HuH-7 (cell line): ENCODE measurements around the gene CCDC13.

ENCODE experiments used
- DNase-seq: peaks from one replicate; pipeline ENCODE4 v3.0.0; 2011; ENCODE audit warnings: low spot score

Gene CCDC13

DNA sequence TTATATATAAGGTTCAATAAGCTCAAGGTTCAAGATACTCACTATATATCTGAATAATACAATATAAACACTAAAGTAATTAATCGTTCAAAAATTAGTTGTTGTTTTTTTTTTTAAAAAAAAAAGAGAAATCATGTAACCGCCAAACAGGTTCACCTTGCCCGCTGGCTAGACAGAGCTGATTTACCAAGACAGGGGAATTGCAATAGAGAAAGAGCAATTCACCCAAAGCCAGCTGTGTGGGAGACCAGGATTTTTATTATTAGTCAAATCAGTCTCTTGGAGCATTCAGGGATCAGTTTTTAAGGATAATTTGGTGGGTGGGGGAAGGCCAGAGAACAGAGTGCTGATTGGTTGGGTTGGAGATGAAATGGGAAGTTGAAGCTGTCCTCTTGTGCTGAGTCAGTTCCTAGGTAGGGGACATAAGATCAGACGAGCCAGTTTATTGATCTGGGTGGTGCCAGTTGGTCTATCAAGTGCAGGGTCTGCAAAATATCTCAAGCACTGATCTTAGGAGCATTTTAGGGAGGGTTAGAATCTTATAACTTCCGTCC is 23.4 kb upstream of the CCDC13 start:
- no peak for DNase-seq

DNA sequence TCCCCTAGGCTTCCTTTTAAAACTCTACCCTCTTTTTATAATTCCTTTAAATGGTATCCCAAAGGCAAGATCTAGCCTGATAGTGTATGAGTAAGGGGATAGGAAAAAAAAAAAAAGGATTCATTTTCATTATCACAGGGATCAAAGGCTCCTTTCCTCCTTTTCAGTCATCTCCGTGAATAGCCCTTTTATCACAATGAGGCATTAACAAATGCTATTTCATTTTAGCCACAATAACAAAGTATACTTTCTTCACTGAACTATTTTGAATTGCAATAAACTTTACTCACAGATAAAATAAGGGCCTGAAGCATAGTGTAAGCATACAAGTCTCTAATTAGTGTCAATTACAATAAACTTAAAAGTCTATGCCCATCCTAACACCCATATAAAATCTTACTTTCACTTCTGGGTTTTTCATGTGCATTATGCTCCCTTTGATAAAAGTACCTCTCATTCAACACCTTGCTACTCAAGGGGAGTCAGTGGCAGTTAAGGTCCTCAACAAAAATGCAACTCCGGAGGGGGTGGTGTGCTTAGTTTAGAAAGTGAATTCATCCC is 22.6 kb upstream of the CCDC13 start:
- DNase-seq: no peak

DNA sequence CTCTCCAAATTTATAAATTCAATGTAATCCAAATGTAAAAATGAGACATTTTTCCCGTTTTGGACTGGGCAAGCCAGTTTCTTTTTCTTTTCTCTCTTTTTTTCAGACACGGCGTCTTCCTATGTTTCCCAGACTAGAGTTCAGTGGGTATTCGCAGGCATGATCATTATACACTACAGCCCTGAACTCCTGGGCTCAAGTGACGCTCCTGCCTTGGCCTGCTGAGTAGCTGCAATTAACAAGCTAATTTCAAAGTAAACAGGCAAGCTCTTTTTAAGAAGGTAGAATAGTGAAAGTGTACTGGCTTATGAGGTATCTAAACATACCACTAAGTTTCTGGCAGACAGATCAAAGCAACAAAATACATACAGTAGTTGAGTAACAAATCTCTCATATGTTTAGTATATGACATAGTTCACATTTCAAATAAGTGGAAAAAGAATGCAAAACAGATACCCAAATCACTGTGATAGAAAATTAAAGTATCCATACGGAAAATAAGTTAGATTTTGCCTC is 17.7 kb upstream of the CCDC13 start:
- no peak for DNase-seq

DNA sequence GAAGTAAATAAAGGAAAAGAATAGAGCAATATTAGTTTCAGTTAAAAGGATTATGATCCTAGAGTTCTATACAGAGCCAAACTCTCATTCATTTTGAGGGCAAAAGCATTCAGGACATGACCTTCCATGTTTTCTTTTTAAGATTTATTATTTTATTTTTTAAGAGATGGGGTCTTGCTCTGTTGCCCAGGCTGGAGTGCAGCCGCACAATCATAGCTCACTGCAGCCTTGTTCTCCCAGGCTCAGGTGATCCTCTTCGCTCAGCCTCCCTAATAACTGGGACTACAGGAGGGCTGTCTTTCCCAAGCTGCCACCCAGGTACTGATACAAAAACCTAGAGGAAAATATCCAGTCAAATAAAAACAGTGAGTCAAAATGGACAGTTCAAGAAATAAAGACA is 13.6 kb upstream of the CCDC13 start:
- no peak for DNase-seq

DNA sequence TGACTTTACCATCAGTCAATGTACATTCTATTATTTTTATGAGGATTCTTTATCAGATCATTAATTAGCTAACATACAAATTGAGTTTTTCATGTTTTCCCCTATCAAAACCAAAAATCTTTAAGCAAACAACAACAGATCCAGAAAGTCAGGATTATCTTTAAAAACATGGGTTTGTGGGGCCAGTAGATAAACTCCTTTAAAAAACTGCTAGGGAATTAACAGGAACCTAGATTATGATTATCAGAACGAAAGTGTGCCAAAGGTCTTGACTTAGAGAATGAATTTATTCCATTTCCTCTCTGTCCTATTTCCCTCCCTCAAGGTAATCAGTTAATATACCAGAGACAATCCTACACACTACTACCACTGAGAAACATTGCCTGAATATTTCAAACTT is 13.2 kb upstream of the CCDC13 start:
- no peak for DNase-seq

DNA sequence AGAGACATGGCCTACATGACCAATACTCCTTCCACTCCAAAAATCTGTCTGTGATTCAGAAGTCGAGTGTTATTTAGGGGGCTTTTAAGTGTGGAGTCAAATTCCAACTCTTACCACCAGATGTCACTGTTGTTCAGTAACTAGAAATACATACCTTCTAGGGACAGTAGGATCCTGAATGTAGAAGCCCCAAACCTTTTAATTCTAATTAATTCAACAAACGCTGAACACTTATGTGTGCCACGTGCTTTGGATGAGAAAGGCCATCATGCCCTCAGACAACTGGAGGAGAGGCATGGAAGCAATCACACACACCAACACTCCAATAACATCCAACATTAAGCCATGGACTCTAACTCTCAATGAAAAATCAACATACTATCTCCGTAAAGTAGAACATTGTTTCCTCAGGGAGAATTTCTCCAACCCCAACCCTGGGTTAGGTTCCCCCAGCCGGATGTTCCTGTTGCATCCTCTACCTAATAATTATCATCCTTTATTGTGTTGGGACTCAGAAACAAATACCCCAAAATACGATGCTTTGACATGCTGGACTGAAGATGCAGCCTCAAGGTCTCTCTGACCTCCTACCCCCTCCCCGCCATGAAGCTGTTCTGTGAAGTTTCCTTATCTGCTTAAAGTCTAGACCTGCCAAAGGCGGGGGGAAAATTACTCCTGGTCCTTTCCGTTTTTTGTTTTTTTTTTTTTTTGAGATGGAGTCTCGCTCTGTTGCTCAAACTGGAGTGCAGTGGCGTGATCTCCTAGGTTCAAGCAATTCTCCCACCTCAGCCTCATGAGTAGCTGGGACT is 8.0 kb upstream of the CCDC13 start:
- DNase-seq: peak; percentile 85

DNA sequence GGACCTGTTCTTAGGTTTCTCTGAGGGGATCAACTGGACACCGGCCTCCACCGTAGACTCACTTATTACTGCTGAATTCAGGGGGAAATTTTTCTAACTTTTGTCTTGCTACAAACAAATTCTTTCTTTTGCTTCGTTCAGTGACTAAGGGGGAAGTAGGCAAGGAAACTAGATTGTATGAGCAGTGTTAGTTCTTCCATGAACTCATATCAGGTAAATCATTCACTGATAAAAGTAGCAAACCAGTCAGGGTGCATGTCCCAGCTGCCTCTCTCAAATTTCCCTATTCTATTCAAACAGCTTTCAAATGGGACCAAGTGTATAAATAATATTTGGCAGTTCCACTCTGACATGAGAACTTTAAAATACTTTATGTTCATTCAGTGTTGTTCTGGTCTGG is 7.3 kb upstream of the CCDC13 start:
- no peak for DNase-seq

DNA sequence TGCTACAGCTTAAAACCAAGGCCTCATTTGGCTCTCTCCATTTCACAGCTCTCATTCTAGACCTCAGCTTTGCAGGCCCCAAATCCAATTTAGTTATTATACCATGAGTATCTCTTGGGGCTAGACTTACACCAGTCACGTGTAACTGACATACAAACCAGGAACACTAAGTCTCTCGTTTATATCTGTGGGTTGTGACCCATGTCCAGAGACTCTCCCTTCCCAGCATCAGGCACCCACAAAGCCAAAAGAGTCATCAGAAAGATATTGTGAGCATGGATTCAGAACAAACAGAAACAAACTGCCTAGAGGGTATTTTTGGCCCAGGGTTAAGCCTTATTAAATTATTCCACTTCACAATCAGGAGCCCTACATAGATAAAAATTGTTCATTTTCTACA is 5.6 kb upstream of the CCDC13 start:
- DNase-seq: no peak

DNA sequence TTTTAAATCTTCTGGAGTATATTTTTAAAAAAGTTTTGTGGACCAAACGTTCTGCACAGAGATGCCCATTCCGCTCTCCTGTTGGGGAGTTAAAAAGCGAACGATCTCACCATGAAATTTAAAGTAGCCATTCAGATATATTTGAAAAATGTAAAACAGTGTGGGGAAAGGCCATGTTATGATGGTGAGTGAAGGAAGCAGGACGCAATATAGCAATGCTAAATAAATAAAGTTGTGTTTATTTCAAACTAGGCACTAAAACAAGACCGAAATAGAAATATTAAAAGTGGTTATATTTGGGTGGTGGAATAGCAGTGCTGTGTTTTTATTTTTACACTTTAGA is 327 bp upstream of the CCDC13 start:
- DNase-seq: no peak

DNA sequence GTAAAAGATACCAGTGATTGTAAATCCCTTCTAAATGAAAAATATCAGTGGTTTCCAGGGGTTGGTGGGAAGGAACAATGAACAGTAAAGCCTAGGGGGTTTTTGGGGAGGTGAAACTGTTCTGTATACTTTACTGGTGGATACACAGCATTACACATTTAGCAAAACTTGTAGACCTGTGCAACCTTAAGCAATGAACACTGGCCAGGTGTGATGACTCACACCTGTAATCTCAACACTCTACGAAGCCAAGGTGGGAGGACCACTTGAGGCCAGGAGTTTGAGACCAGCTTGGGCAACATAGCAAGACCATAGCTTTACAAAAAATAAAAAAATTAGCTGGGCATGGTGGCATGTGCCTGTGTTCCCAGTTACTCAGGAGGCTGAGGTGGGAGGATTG is 1.8 kb downstream of the CCDC13 start:
- no peak for DNase-seq

DNA sequence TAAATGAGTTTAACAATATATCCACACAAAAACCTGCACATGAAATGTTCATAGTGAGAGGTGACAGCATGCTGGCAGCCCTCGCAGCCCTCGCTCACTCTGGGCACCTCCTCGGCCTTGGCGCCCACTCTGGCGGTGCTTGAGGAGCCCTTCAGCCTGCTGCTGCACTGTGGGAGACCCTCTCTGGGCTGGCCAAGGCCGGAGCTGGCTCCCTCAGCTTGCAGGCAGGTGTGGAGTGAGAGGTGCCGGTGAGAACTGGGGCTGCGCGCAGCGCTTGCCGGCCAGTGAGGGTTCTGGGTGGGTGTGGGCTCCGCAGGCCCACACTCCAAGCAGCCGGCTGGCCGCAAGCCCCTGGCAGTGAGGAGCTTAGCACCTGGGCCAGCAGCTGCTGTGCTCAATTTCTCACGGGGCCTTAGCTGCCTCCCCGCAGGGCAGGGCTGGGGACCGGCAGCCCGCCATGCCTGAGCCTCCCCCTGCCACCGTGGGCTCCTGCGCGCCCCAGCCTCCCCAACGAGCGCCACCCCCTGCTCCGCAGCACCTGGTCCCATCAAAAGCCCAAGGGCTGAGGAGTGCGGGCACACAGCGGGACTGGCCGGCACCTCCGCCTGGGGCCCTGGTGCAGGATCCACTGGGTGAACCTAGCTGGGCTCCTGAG is 3.4 kb downstream of the CCDC13 start:
- no peak for DNase-seq

DNA sequence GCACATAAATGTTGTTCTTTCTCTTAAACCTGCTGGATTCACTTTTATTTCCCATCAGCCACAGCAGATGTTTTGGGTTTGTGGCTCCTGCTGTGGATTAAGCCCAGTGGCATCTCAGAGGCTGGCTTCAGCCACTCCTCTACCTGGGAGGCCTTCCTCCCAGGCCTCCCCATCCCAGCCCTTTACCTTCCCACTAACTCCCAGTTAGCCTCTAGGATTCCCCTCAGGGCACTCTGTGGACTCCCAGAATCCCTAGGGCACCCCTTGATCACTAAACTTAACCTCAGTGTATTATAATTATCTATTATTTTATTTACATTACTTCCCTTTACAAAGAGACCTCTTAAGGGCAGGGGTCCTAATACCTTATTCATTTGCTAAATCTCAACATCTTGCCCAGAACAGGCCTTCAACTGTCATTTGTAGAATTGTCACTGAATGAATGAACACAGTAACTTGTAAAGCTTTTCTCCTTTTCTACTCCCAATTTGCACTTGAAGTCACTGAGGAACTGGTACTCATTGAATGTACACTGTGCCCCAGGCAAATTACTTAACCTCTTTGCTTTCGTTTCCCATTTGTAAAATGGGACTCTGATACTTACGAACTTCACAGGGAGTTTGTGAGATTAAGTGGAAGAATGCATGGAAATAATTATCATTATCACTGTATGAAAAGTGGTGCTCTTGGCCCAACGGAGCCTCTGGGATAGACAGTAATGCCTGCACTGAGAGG is 8.3 kb downstream of the CCDC13 start:
- DNase-seq: no peak

DNA sequence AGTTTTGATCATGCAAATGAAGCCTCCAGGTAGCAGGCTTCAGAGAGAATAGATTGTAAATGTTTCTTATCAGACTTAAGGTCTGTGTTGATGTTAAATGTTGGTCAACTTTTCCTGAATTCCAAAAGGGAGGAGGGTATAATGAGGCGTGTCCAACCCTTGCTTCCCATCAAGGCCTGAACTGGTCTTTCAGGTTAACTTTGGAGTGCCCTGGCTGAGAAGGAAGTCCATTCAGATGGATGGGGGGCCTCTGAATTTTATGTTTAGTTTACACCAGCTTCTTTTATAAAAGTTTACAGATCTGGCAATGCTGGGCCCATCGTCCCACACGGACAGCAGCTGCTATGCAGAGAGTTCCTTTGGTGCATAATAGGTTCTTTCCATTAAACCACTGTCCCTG is 8.9 kb downstream of the CCDC13 start:
- no peak for DNase-seq

DNA sequence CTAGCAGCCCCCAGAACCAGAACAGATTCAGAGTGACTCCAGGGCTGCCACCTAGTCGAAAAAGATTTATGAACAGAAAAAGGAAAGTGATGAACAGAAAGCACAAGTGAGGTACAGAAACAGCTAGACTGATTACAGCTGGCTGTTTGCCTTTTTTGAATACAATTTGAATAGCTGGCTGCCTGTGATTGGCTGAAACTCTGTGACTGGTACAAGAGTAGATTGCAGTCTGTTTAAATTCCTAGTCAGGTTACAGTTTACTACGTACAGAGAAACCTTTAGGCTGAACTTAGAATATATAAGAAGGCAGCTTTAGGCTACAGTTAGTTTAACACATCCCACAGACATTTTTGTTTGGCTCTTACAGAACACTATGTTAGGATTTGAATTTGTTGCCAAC is 10.0 kb downstream of the CCDC13 start:
- DNase-seq: no peak

DNA sequence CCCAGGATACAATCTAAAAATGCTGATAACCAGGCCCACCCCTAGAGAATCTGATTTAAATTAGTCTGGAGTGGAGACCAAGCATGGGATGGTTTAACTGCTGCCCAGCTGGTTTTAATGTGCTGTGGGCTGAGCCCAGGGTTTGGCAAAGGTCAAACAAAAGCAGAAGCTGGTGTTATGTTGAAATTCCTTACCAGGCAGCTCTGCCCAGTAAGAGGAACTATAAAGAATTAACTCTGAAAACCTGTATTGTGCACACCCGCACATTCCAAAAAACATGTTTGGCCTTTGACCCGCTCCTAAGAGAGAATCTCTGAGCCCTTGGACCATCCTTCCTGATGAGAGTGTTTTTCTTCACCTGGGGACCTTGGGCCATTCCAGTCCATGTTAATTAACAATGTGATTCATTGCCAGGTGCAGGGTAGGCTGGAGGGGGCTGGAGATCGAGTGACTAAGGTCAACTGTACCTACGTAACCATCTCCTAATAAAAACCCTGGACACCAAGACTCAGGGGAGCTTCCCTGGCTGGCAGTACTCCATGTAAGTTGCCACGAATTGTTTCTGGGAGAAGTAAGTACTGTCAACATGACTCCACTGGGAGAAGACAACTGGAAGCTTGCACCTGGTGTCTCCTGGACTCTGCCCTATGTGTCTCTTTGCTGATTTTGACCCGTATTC is 10.9 kb downstream of the CCDC13 start:
- no peak for DNase-seq

DNA sequence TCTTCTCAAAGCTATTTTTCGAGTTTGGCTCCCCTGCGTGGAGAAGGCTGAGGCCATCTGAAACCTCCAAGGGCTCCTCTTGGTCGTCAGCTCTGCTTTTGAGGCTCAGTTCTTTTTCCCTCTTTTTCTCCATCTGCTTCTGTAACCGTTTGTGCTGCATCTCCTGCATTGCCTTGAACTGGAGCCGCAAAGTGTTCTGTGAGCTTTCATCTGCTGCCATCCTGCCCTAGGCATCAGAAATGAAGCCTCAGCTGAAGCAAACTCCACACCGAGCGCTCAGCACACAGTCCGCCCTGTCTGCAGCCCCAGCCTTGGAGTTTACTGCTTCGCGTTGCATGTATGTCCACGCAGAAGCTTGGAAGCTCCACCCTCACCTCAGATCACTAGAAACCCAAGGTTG is 14.9 kb downstream of the CCDC13 start:
- DNase-seq: no peak

DNA sequence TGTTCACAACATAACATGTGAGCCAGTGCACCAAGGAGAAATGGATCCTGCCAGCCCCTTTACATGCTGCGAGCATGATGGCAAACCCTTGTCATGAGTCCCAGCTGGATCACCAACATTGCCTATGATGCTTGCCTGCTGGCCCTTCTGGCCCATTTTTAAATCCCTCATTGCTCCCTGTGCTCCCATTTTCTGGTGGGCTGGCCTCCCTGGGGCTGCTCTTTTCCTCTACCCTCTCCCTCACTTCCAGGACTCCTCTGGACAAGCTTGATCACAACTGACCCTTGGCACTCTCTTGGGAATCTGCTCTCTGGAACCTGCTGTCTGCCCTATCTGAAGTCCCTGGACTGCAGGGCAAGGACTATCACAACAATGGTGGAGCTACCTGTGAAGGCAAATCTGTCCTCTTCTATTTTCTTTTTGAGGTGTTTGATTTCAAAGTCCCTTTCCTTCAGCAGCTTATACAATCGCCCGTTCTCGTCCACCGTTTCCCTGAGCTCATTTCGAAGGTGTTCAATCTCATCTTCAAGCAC is 16.3 kb downstream of the CCDC13 start:
- DNase-seq: no peak

DNA sequence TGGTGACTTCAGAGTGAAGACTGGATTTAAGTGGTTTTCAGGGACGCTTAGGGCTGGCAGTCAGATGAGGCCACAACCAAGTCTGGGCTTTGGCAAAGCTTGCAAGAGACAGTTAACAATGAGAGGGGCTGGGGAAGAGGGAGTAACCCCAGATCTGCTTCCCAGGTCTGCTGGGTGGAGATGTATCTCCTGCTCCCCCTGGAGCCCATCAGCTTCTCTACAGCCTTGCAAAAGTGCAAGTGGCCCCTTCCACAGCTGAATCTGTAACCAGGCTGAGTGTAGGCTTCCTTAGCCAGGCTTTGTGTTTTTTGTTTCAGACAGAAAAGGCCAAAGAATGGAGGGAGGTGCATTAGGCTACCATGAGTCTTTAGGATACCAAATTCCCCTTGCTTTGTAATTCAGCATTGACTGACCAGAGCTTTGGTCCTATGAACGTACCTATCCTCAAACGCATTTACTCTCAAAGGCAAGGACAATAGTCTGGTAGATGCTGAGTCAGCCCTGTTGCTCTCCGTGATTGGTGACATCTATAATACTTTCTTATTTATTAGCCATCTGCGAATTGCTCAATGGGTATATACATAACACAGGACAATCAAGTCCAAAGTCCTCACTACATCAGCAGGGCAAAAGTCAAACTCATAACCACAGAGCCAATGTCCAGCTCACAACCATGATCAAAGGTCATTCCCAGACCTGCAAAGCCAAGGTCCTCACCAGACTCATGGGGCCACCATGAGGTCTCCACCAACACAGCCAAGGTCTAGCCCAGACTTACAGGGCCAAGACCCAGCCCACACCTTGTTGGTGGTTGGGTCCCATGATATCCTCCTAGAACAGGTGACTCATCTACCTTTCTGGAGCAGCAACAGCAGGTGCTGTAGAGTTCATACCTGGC is 17.1 kb downstream of the CCDC13 start:
- DNase-seq: peak; percentile 71

DNA sequence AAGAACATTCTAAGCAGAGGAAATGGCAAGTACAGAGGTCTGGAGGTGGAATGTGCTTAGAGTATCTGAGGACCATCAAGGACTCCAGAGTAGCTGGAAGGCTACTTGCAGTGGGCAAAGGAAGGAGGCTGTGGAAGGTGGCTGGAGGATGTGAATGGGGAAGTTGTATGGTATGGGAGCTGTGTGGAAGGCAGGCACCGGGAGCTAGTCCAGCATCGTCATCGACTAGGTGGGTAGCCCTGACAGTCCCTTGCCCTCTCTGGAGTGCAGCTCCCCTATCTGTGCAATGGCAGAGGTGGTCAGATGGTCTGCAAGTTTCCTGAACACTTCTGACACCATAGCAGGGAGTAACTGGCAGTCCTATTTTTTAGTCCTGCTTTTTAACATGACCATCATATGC is 19.3 kb downstream of the CCDC13 start:
- no peak for DNase-seq

DNA sequence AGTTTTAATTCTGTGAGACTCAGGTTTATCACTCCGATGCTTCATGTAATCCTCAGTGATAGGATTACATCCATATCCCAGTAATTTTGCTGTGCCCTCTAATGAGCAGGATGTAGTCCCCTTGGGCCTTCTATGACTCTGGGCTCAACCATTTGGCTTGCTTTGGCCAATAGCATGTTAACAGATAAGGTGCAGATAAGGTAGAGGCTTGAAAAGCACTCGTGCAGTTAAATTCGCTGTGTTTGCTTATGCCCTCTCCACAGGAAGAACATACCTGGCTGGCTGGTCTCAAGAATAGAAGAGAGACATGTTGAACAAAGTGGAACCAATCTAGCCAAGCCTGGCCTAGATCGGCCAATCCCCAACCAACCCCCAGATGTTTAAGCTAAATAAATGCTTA is 20.1 kb downstream of the CCDC13 start:
- DNase-seq: no peak

DNA sequence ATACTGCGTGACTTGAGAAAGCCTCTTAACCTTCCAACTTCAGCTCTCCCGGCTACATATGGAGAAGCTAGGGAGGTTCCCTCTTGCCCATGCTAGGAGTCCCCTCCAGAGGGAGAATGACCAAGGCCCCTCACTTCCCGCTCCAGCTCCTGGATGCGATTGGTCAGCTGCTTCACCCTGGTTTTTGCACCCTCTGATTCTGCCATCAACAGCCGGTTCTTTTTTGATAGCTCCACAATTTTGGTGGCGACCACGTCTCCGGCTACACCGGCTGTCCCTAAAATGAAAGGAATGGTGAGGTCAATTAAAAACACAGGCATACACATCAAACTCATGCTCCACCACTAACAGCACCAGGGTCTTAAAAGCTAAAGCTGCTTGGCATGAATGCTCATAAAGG is 20.6 kb downstream of the CCDC13 start:
- no peak for DNase-seq
